Measurements from ENCODE around the gene SENP1. TPM values are rescaled to one million over a fixed set of nuclear protein-coding genes. Genes with fewer than 3 reads are reported as not detected.

SENP1 gene
- polyA plus RNA-seq, 1 donor, result 14.8 TPM

GRCh38 chr12:48000878-48001504, 104.9 kb downstream of the SENP1 start:
- DNase-seq (ENCODE audit: low read depth), result no peak

DNA sequence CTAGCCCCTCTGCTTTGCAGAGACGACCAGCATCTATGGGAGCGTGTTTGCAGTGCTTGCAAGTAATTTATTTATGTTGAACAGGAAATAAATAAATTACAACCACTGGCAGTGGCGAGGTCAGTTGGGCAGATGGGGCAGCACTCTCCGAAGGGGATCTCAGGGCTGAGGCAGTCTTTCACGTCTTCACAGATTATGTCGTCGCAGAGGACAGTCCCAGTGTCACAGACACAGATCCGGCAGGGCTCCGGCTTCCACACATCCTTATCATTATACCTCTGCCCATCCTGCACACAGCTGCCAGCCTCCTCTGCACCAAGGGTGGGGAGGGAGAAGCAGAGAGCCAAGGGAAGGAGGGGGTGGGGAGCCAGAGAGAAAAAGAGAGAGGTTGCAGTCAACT, 106.1 kb downstream of the SENP1 start:
- no peak for DNase-seq (ENCODE audit: low read depth)

GRCh38 chr12:47997321-47997720, 108.6 kb downstream of the SENP1 start:
- DNase-seq (ENCODE audit: low read depth), result no peak

GRCh38 chr12:47995981-47996401, 109.9 kb downstream of the SENP1 start:
- DNase-seq (ENCODE audit: low read depth), result no peak

DNA sequence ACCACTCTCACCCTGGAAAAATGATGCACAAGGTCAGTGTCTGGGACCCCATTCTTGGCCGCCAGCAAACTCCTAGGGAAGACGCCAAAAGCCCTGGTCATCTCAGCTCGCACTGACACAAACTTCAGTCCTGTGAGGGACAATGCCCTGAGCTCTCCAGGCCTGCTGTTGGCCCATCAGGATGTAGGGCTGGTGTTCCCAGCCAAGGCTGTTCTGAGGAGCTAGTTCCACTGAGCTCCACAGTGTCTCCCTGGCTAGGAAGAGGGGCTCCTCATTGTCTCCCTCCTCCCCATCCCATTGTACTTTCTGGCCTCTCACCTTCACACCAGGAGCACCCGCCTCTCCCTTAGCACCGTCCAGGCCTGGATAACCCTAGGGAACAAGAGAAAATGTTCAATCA, 112.4 kb downstream of the SENP1 start:
- no peak for DNase-seq (ENCODE audit: low read depth)

Other genes starting within 250 kb of the SENP1 start
- 0.46 TPM for gene VDR, start 201.1 kb downstream of the SENP1 start, polyA plus RNA-seq (ENCODE audit: insufficient read length)
- 52.1 TPM for gene TMEM106C, start 142.5 kb downstream of the SENP1 start, polyA plus RNA-seq (ENCODE audit: insufficient read length)
- gene COL2A1, start 101.6 kb downstream of the SENP1 start, polyA plus RNA-seq (ENCODE audit: insufficient read length), result 16.9 TPM
- gene PFKM, start 13.3 kb upstream of the SENP1 start, polyA plus RNA-seq (ENCODE audit: insufficient read length), result 319 TPM
- 59.7 TPM for gene ASB8, start 51.4 kb upstream of the SENP1 start, polyA plus RNA-seq (ENCODE audit: insufficient read length)
- 3.0 TPM for gene CCDC184, start 77.6 kb upstream of the SENP1 start, polyA plus RNA-seq (ENCODE audit: insufficient read length)
- gene OR10AD1, start 97.2 kb upstream of the SENP1 start, polyA plus RNA-seq (ENCODE audit: insufficient read length), result 0.24 TPM
- gene ZNF641, start 244.8 kb upstream of the SENP1 start, polyA plus RNA-seq (ENCODE audit: insufficient read length), result 18.5 TPM

Measured in forelimb muscle (tissue), 1 donor.